Smooth muscle cell (in vitro differentiated cells): ENCODE measurements around the gene POU2F3. TPM values are rescaled to one million over a fixed set of nuclear protein-coding genes. Genes with fewer than 3 reads are reported as not detected.
A peak's percentile ranks its signal among the peaks of the same experiment; 100 is the strongest.

ENCODE experiments used
- DNase-seq: peaks from one replicate; lab custom pipeline; 2025; ENCODE audit not compliant: unreplicated experiment; lab: John Stamatoyannopoulos, UW
- H2AFZ ChIP-seq: fragments of 200-600 bp; sonication (generic); 2 replicates; pipeline ENCODE4 v1.6.0; 2016; ENCODE audit warnings: antibody characterized with exemption, low read depth, mild to moderate bottlenecking
- H3F3A ChIP-seq: fragments of 200-600 bp; sonication (generic); 2 replicates; pipeline ENCODE4 v1.6.0; 2017; ENCODE audit warnings: antibody characterized with exemption, low read depth
- H3K27ac ChIP-seq: fragments of 200-600 bp; sonication (generic); 2 replicates; pipeline ENCODE4 v1.5.1; 2016; ENCODE audit warnings: low read depth, mild to moderate bottlenecking
- H3K27me3 ChIP-seq: fragments of 200-600 bp; sonication (generic); 2 replicates; pipeline ENCODE4 v1.6.1; 2016; ENCODE audit warnings: low read depth, mild to moderate bottlenecking
- H3K36me3 ChIP-seq: fragments of 200-600 bp; sonication (generic); 2 replicates; pipeline ENCODE4 v1.5.1; 2016; ENCODE audit warnings: low read depth
- H3K4me1 ChIP-seq: fragments of 200-600 bp; sonication (generic); 2 replicates; pipeline ENCODE4 v1.5.1; 2016; ENCODE audit warnings: low read depth
- H3K4me2 ChIP-seq: fragments of 200-600 bp; sonication (generic); 2 replicates; pipeline ENCODE4 v1.6.0; 2016; ENCODE audit warnings: mild to moderate bottlenecking
- H3K4me3 ChIP-seq: fragments of 200-600 bp; sonication (generic); 2 replicates; pipeline ENCODE4 v1.5.1; 2016; ENCODE audit warnings: mild to moderate bottlenecking
- H3K79me2 ChIP-seq: fragments of 200-600 bp; sonication (generic); 2 replicates; pipeline ENCODE4 v1.6.0; 2016; ENCODE audit warnings: low read depth, mild to moderate bottlenecking
- H3K9ac ChIP-seq: fragments of 200-600 bp; sonication (generic); 2 replicates; pipeline ENCODE4 v1.6.0; 2016; ENCODE audit warnings: low read depth
- H3K9me3 ChIP-seq: fragments of 200-600 bp; sonication (generic); replicated peaks from 2 replicates; pipeline ENCODE4 v1.5.1; 2016; ENCODE audit warnings: low read depth
- H4K20me1 ChIP-seq: fragments of 200-600 bp; sonication (generic); 2 replicates; pipeline ENCODE4 v1.6.0; 2016; ENCODE audit warnings: low read depth
- WGBS: methylation state at CpG from one replicate; pipeline ENCODE4 v1.1.7; 2016; ENCODE audit warnings: low lambda C conversion rate; 5-methylcytosine and 5-hydroxymethylcytosine counted together
- polyA plus RNA-seq: library from polyadenylated mRNA; unstranded; fragments of >200 nt; fragmentation: Nextera tagmentation; extraction: Ambion mirVana; gene quantifications from 2 replicates; pipeline ENCODE4 v1.2.1, GENCODE V29; 2016
- total RNA-seq: library from RNA; depleted of rRNA; stranded (reverse); fragments of >200 nt; gene quantifications from 2 replicates; pipeline ENCODE4 v1.2.3, GENCODE V29; 2014
- TF ChIP-seq, protein P1 (sequence below): fragments of 200-600 bp; sonication (generic); IDR thresholded peaks from 2 replicates; pipeline ENCODE4 v1.5.1; 2017; ENCODE audit warnings: borderline replicate concordance, mild to moderate bottlenecking, antibody characterized with exemption; ENCODE audit not compliant: insufficient read depth, poor library complexity, severe bottlenecking

POU2F3 gene
- total and polyA plus RNA-seq, 2 experiments from 2014 or later: 2.8 TPM; not detected in 1

DNA sequence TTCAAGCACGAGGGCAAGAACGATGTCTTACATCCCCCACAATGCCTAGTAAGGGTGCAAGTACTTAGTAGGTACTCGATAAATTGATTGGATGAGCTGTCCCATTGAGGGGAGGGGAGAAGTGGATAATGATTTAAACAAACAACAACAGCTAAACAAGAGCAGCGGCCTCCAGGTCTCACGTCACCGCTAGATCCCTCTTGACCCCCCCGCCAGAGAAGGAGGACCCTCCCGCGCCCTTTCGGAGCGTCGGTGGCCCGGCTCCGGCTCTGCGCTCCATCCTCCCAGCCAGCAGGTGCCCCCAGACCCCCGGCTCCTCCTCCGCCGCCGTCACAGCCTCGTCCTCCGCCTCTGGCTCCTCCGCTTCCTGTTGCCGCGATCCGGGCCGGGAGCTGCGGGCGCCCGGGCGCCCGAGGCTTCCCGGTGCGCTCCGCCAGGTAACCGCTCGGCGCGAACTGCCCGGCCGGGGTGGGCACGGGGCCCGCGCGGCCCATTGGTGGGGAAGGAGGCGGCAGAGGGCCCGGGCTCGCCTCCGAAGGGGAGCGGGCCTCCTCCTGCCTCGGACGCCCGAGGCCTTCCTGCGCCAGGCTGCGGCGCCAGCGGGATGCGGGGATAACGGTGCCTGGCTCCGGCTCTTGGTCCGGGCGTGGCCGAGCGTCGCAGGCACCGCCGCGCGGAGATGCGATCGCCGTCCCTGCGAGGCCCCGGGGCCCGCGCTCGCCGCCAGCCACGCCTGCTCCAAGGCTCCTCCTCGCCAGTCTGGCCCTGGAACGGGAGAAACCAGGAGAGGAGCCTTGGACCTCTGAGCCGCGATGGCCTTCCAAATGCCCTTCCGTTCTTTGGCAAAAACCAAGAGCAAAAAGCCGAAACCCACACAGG, 85.2 kb downstream of the POU2F3 start, which contains the start of gene TLCD5:
Gene TLCD5, plus strand, starts transcription at position 368 of the 879 bp plus-strand sequence. CDS start 2,143 bp downstream, outside the sequence.
- Histone ChIP-seq H3K4me2 (peak within 1 kb of the TSS; percentile 94), H3K27me3 (no peaks in the 10 kb centered on the region), H3K9ac (peak within 1 kb of the TSS; percentile 84), H3K9me3 (no peaks in the 10 kb centered on the region), H3K4me1 (peaks cover 17% of the 10 kb centered on the region), H3K79me2 (peaks cover 21% of the 10 kb centered on the region), H4K20me1 (no peaks in the 10 kb centered on the region), H3F3A (peaks cover 12% of the 10 kb centered on the region), H2AFZ (peak within 1 kb of the TSS; percentile 97), H3K4me3 (peak within 1 kb of the TSS; percentile 98), H3K36me3 (no peaks in the 10 kb centered on the region), H3K27ac (peak within 1 kb of the TSS; percentile 74)
- WGBS: 2% methylated on average over 70 of the region's 84 CpGs
- DNase-seq: peak; percentile 29
- TF ChIP-seq, protein P1, sequence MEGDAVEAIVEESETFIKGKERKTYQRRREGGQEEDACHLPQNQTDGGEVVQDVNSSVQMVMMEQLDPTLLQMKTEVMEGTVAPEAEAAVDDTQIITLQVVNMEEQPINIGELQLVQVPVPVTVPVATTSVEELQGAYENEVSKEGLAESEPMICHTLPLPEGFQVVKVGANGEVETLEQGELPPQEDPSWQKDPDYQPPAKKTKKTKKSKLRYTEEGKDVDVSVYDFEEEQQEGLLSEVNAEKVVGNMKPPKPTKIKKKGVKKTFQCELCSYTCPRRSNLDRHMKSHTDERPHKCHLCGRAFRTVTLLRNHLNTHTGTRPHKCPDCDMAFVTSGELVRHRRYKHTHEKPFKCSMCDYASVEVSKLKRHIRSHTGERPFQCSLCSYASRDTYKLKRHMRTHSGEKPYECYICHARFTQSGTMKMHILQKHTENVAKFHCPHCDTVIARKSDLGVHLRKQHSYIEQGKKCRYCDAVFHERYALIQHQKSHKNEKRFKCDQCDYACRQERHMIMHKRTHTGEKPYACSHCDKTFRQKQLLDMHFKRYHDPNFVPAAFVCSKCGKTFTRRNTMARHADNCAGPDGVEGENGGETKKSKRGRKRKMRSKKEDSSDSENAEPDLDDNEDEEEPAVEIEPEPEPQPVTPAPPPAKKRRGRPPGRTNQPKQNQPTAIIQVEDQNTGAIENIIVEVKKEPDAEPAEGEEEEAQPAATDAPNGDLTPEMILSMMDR: no peak

DNA sequence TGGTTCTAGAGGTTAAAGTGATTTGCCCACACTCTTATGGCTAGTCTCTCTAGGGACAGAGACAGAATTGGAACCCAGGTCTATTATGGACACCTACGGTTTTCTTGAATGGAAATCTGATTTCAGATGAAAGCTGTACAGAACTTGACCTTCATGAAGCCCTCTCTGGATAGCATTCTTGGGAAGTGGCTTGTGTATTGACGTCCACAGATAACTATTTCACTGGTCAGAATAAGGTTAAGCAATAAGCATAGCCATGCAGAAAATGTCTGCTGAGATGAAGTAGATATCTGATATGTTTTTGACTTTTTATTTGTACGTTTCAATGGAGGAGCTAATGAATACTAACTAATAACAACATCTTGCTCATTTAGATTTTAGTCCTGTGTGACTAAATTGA, 86.3 kb downstream of the POU2F3 start:
- Histone ChIP-seq H3K9ac (peak overlapping the region; percentile 84), H3K9me3 (no peaks in the 10 kb centered on the region), H3F3A (peaks cover 23% of the 10 kb centered on the region), H3K4me3 (peak overlapping the region; percentile 98), H3K27me3 (no peaks in the 10 kb centered on the region), H3K4me1 (peaks cover 22% of the 10 kb centered on the region), H3K36me3 (no peaks in the 10 kb centered on the region), H3K27ac (peak overlapping the region; percentile 74), H4K20me1 (peaks cover 1% of the 10 kb centered on the region), H2AFZ (no peak overlapping the region), H3K4me2 (peak overlapping the region; percentile 94), H3K79me2 (peaks cover 21% of the 10 kb centered on the region)
- no peak for DNase-seq
- 78% methylated on average over 3 of the region's 3 CpGs for WGBS
- TF ChIP-seq, protein P1: no peak

DNA sequence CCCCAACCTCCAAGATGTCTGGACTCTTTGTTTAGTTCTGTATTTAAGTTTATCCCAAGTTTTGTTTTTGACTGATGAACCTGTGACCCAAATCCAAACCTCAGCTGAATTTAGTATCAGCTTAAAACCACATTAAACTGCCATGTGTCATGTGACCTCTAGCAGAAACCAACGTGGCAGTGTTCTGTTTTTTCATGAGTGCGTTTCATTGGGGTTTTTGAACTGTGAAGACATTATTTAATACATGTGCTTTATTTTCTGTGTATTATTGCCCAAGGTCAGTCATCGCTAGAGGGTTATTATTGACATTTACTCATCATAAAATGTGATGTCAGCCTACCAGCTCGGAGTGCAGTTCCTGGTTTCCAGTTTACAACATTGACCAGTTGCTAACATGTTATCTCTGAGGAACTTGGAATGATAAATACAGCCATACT, 86.9 kb downstream of the POU2F3 start:
- H3K9me3 ChIP-seq: no peaks in the 10 kb centered on the region
- H4K20me1 ChIP-seq: peaks cover 3% of the 10 kb centered on the region
- H3K9ac ChIP-seq: no peak overlapping the region
- H2AFZ ChIP-seq: no peak overlapping the region
- peaks cover 28% of the 10 kb centered on the region for H3F3A ChIP-seq
- TF ChIP-seq, protein P1: no peak
- H3K27ac ChIP-seq: peak overlapping the region; percentile 74
- no peaks in the 10 kb centered on the region for H3K27me3 ChIP-seq
- peaks cover 26% of the 10 kb centered on the region for H3K4me1 ChIP-seq
- H3K36me3 ChIP-seq: no peaks in the 10 kb centered on the region
- 38% methylated on average over 4 of the region's 4 CpGs for WGBS
- H3K4me3 ChIP-seq: peak overlapping the region; percentile 98
- H3K4me2 ChIP-seq: peak overlapping the region; percentile 94
- peaks cover 21% of the 10 kb centered on the region for H3K79me2 ChIP-seq
- no peak for DNase-seq
